ENCODE data around the gene WDFY2.
A peak's percentile ranks its signal among the peaks of the same experiment; 100 is the strongest.

WDFY2 gene

DNA sequence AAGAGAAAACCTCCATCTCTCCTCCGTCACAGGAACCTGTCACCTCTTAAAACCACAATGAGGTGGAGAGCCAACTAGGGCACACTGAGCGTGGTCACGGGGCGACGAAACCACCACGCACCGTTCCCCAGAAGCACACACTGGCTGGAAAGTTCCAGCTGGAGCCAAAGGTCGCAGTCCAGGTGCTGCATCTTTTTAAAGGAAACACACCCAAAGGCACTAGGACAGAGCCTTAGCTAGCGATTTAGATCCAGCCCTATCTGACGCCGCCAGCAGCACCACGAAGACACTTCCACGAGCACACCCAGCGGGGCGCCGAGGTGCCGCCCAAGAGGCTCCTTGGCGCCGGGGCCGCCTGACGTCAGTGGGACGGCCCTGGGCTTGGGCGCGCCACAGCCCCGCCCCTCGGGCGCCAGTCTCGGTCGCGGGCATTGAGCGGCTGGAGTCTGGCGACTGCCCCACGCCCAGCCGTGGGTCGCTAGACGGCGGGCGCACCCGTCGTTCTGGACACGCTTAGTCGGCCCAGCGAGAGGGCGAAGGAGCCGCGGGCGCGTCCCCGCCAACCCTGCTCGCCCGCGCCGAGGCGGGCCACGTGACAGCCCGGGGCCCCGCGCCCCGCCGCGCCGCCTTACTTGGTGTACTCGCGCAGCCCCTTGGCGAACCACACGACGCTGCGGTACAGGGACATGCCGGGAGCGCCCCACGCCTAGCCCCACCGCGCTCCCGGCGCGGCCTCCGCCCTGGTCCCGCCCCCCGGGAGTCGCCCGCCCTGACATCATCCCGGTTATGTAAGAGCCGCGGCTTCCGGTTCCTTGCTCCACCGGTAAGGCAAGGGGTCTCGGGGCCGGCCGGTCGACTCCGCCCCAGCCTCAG is 219.4 kb downstream of the WDFY2 start, which contains the start of gene DHRS12:
Gene DHRS12 (minus strand): TSS at position 742 of the 873 bp plus-strand sequence. CDS start 4,504 bp downstream, outside the sequence.
- H3K4me3 ChIP-seq (replicated peaks; ENCODE audit: low read depth, low read length), result peak within 1 kb of the TSS; percentile 70
- TF ChIP-seq, protein P1, sequence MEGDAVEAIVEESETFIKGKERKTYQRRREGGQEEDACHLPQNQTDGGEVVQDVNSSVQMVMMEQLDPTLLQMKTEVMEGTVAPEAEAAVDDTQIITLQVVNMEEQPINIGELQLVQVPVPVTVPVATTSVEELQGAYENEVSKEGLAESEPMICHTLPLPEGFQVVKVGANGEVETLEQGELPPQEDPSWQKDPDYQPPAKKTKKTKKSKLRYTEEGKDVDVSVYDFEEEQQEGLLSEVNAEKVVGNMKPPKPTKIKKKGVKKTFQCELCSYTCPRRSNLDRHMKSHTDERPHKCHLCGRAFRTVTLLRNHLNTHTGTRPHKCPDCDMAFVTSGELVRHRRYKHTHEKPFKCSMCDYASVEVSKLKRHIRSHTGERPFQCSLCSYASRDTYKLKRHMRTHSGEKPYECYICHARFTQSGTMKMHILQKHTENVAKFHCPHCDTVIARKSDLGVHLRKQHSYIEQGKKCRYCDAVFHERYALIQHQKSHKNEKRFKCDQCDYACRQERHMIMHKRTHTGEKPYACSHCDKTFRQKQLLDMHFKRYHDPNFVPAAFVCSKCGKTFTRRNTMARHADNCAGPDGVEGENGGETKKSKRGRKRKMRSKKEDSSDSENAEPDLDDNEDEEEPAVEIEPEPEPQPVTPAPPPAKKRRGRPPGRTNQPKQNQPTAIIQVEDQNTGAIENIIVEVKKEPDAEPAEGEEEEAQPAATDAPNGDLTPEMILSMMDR (IDR thresholded peaks at IDR 0.05; ENCODE audit: low read length, missing control alignments), result no peak
- peak; percentile 77 for DNase-seq (ENCODE audit: low read depth)

DNA sequence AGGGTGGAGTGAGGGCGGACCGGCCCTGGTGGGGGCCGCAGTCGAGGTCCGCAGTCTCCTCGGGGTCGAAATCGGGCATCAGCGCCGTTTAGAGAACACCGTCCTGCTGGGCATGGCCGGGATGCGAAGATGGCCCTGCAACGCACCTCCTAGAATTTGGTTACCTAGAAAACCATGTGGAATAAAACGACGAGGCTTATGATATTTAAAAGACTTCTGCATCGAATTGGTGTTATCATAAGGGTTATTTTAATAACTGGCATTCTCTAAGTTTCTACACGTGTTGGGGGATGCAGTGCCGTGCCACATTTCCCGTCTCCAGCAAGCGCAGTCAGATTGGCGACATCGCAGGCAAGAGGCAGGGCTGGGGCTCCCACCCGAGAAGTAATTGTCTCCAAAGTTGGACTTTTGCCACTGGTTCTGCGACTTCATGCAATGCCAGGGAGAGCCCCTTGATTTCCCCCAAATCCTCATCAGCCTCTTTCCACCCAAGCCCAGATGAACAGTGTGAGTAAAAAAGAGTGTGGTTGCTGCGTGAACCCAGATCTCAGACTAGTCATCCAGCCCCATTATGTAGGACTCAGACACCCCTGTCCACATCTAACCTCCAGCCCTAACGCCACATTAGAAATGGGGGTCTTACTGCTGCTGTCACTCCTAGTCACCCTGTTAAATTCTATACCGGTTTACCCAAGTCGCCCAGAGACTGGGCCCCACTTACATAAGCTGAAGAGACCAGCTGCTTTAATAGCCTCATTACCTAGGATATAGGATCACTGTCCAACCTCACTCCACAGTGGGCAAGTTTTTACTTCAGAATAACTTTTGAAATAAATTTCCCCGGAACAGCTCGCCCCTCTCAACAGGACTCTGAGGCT is 220.3 kb downstream of the WDFY2 start:
- H3K4me3 ChIP-seq (replicated peaks; ENCODE audit: low read depth, low read length), result peak overlapping the region; percentile 70
- TF ChIP-seq, protein P1 (IDR thresholded peaks at IDR 0.05; ENCODE audit: low read length, missing control alignments), result no peak
- DNase-seq (ENCODE audit: low read depth), result no peak

- TF ChIP-seq, protein P1 (IDR thresholded peaks at IDR 0.05; ENCODE audit: low read length, missing control alignments), result no peak
- no peak overlapping the region for H3K4me3 ChIP-seq (replicated peaks; ENCODE audit: low read depth, low read length)
- DNase-seq (ENCODE audit: low read depth), result no peak
Observed at GRCh38 chr13:51805313-51805712, 221.1 kb downstream of the WDFY2 start.

DNA sequence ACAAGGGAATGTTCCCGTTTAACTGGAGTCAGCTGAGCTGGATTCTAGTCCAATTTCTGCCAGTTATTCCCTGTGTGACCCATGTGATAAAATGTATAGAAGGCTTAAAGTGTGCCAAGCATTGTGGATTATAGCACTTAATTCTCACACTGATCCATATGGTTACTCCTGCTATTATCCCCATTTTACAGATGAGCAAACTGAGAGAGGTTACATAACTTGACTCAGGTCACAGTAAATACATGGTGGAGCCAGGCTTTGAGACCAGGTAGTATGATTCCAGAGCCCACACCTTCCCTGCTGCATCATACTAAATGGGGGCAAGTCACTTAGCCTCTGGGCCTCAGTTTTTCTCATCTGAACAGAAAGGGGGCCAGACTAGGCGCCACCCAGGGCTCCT is 221.7 kb downstream of the WDFY2 start:
- no peak for DNase-seq (ENCODE audit: low read depth)
- H3K4me3 ChIP-seq (replicated peaks; ENCODE audit: low read depth, low read length), result no peak overlapping the region
- TF ChIP-seq, protein P1 (IDR thresholded peaks at IDR 0.05; ENCODE audit: low read length, missing control alignments), result no peak

- peak; percentile 42 for DNase-seq (ENCODE audit: low read depth)
- no peak overlapping the region for H3K4me3 ChIP-seq (replicated peaks; ENCODE audit: low read depth, low read length)
- TF ChIP-seq, protein P1 (IDR thresholded peaks at IDR 0.05; ENCODE audit: low read length, missing control alignments), result no peak
Observed at GRCh38 chr13:51806566-51806965, 222.3 kb downstream of the WDFY2 start.

DNA sequence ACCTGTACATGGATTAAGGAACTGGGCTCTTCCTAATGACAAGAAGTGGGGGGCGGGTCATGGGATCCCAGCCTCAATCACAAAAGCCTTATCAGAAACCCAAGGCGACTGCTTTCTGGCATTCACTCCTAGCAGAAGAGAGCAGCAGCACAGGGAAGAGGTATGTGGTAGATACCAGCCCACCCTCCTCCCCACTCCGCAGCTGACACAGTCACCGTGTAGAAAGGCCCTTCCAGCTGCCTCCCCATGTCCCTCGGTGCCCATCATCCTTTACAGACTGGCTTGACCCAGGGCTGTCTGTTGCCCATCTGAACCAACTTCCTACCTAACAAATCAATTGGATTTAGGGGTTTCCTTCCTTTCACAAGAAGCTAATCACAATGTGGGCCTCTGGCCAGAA is 222.8 kb downstream of the WDFY2 start:
- TF ChIP-seq, protein P1 (IDR thresholded peaks at IDR 0.05; ENCODE audit: low read length, missing control alignments), result no peak
- no peak for DNase-seq (ENCODE audit: low read depth)
- no peak overlapping the region for H3K4me3 ChIP-seq (replicated peaks; ENCODE audit: low read depth, low read length)

Measured in fibroblast of pulmonary artery (primary cell).